ENCODE measurements around the gene NANOGP8.

NANOGP8 gene

GRCh38 chr15:35123743-35124142 lies 38.6 kb upstream of the NANOGP8 start:
- Histone ChIP-seq H3K36me3 (no peaks in the 10 kb centered on the region), H3K27ac (no peak overlapping the region), H3K4me3 (ENCODE audit: low read depth, low read length) (no peak overlapping the region), H3K9me3 (ENCODE audit: severe bottlenecking) (no peaks in the 10 kb centered on the region), H3K27me3 (ENCODE audit: insufficient read depth, low read depth, severe bottlenecking) (no peaks in the 10 kb centered on the region)
- TF ChIP-seq, protein P1, sequence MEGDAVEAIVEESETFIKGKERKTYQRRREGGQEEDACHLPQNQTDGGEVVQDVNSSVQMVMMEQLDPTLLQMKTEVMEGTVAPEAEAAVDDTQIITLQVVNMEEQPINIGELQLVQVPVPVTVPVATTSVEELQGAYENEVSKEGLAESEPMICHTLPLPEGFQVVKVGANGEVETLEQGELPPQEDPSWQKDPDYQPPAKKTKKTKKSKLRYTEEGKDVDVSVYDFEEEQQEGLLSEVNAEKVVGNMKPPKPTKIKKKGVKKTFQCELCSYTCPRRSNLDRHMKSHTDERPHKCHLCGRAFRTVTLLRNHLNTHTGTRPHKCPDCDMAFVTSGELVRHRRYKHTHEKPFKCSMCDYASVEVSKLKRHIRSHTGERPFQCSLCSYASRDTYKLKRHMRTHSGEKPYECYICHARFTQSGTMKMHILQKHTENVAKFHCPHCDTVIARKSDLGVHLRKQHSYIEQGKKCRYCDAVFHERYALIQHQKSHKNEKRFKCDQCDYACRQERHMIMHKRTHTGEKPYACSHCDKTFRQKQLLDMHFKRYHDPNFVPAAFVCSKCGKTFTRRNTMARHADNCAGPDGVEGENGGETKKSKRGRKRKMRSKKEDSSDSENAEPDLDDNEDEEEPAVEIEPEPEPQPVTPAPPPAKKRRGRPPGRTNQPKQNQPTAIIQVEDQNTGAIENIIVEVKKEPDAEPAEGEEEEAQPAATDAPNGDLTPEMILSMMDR (IDR thresholded peaks at IDR 0.05; ENCODE audit: low read depth, low read length) = no peak
- no peak for DNase-seq

DNA sequence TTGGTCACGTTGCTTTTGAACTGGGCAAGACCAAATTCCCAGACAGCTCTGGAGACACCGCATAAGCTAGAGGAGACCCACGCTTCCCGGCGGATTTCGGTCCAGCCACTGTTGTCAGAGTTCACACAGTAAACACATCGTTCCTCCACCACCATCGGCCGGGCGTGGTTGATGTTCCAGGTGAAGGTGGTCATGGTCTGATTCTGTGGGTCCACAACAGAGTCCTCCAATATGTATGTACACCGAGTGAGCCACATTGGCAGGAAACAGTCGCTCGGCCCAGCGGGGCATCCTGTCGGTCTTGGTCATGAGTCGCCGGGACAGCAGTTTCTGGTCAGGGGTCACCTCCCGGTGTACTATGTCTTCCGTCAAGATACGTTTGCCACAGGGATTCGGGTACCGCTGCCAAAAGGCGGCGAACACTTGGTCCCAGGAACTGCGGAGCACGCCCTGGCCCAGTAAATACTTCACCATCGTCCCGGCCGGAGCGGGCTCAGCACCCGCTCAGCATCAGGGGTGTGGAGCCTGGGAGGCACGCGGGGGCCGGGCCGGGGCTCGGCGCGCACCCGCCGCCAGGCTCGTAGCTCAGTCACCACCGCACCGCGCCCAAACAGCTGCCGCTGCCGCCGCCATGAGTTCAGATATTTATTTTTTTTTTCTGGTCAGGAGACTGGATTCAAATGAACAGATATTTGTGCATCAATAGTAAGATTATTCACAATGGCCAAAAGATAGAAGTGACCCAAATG lies 36.7 kb upstream of the NANOGP8 start:
- H3K9me3 ChIP-seq (ENCODE audit: severe bottlenecking) = no peaks in the 10 kb centered on the region
- H3K27me3 ChIP-seq (ENCODE audit: insufficient read depth, low read depth, severe bottlenecking) = no peaks in the 10 kb centered on the region
- TF ChIP-seq, protein P1 (IDR thresholded peaks at IDR 0.05; ENCODE audit: low read depth, low read length) = no peak

GRCh38 chr15:35120173-35120572 lies 35.1 kb upstream of the NANOGP8 start:
- no peaks in the 10 kb centered on the region for H3K27me3 ChIP-seq (ENCODE audit: insufficient read depth, low read depth, severe bottlenecking)
- no peak for DNase-seq
- H3K4me3 ChIP-seq (ENCODE audit: low read depth, low read length) = no peak overlapping the region
- TF ChIP-seq, protein P1 (IDR thresholded peaks at IDR 0.05; ENCODE audit: low read depth, low read length) = no peak
- no peak overlapping the region for H3K27ac ChIP-seq
- H3K9me3 ChIP-seq (ENCODE audit: severe bottlenecking) = no peaks in the 10 kb centered on the region
- no peaks in the 10 kb centered on the region for H3K36me3 ChIP-seq

More for the DNA sequence above, 36.7 kb upstream of the NANOGP8 start:
- H3K27ac ChIP-seq = no peak overlapping the region
- no peaks in the 10 kb centered on the region for H3K36me3 ChIP-seq
- H3K4me3 ChIP-seq (ENCODE audit: low read depth, low read length) = no peak overlapping the region
- DNase-seq = no peak

DNA sequence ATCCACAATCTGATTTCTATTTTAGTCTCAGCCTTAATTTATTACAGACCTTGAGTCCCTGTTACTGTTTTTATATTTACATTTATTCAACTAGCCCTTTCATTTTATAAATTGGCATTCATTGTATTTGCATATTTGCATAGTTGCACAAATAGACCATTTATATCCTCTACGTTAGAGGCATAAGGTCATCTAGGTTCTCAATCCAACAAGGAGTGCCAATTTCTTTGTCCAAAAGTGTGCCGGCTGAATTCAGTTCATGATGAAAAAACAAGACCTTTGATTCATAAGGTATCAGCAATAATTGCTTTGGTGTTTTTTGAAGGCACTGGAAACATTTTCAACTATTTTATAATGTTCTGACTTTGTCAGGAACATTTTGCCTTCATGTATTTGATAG lies 33.9 kb upstream of the NANOGP8 start:
- no peak overlapping the region for H3K4me3 ChIP-seq (ENCODE audit: low read depth, low read length)

GRCh38 chr15:35117543-35118265 lies 32.6 kb upstream of the NANOGP8 start:
- TF ChIP-seq, protein P1 (IDR thresholded peaks at IDR 0.05; ENCODE audit: low read depth, low read length) = no peak
- Histone ChIP-seq H3K36me3 (no peaks in the 10 kb centered on the region), H3K27me3 (ENCODE audit: insufficient read depth, low read depth, severe bottlenecking) (no peaks in the 10 kb centered on the region), H3K4me3 (ENCODE audit: low read depth, low read length) (no peak overlapping the region), H3K27ac (no peak overlapping the region), H3K9me3 (ENCODE audit: severe bottlenecking) (no peaks in the 10 kb centered on the region)
- no peak for DNase-seq

More for the DNA sequence above, 33.9 kb upstream of the NANOGP8 start:
- H3K27ac ChIP-seq = no peak overlapping the region
- no peaks in the 10 kb centered on the region for H3K9me3 ChIP-seq (ENCODE audit: severe bottlenecking)
- no peaks in the 10 kb centered on the region for H3K27me3 ChIP-seq (ENCODE audit: insufficient read depth, low read depth, severe bottlenecking)
- no peak for DNase-seq
- TF ChIP-seq, protein P1 (IDR thresholded peaks at IDR 0.05; ENCODE audit: low read depth, low read length) = no peak
- no peaks in the 10 kb centered on the region for H3K36me3 ChIP-seq

All from WERI-Rb-1 (cell line).